ENCODE data around the gene C3orf80. TPM values are rescaled to one million over a fixed set of nuclear protein-coding genes. Genes with fewer than 3 reads are reported as not detected.
"Not testable (repeated sequence)": the region's sequence is repeated elsewhere in the genome, so short reads cannot be mapped to it uniquely, and the experiment has no call there.

The C3orf80 gene
- total RNA-seq (3.6 and 4.1 TPM in 2 replicates), polyA plus RNA-seq (1.1 and 3.8 TPM in 2 replicates)

GRCh38 chr3:160225176-160226025 lies at the start of gene C3orf80:
Gene C3orf80, plus strand, starts transcription at chr3:160225422. Its CDS starts 214 bp downstream, at chr3:160225636.
- DNase-seq (ENCODE audit: low read depth in 1 of 2, low spot score in 1 of 2): peak; percentile 48 to 79
- no peak for TF ChIP-seq CTCF (IDR thresholded peaks at IDR 0.05; ENCODE audit: low read depth, low read length)

GRCh38 chr3:160176923-160177322 lies 48.3 kb upstream of the C3orf80 start:
- no peaks in the 10 kb centered on the region for H3K4me1 ChIP-seq (ENCODE audit: low read depth)
- no peak for DNase-seq (ENCODE audit: low read depth in 1 of 2, low spot score in 1 of 2)
- H3K27me3 ChIP-seq: no peaks in the 10 kb centered on the region
- no peak overlapping the region for H3K4me3 ChIP-seq
- H3K36me3 ChIP-seq: no peaks in the 10 kb centered on the region
- TF ChIP-seq CTCF (IDR thresholded peaks at IDR 0.05; ENCODE audit: low read depth, low read length): no peak
- no peak overlapping the region for H3K27ac ChIP-seq
- no peaks in the 10 kb centered on the region for H3K9me3 ChIP-seq (ENCODE audit: low read depth)

More at GRCh38 chr3:160225176-160226025, at the start of gene C3orf80:
- Histone ChIP-seq H3K4me3 (peak within 1 kb of the TSS; percentile 72), H3K9me3 (ENCODE audit: low read depth) (no peaks in the 10 kb centered on the region), H3K27ac (no peak within 1 kb of the TSS), H3K36me3 (no peaks in the 10 kb centered on the region), H3K4me1 (ENCODE audit: low read depth) (no peaks in the 10 kb centered on the region), H3K27me3 (peaks cover 23% of the 10 kb centered on the region)

DNA sequence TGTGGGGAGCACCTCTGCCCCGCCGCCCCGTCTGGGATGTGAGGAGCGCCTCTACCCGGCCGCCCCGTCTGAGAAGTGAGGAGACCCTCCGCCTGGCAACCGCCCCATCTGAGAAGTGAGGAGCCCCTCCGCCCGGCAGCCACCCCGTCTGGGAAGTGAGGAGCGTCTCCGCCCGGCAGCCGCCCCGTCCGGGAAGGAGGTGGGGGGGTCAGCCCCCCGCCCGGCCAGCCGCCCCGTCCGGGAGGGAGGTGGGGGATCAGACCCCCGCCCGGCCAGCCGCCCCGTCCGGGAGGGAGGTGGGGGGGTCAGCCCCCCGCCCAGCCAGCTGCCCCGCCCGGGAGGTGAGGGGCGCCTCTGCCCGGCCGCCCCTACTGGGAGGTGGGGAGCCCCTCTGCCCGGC lies 46.6 kb upstream of the C3orf80 start:
- not testable (repeated sequence) for DNase-seq (ENCODE audit: low read depth in 1 of 2, low spot score in 1 of 2); H3K27ac ChIP-seq; H3K27me3 ChIP-seq; H3K4me1 ChIP-seq (ENCODE audit: low read depth); H3K4me3 ChIP-seq; H3K9me3 ChIP-seq (ENCODE audit: low read depth); H3K36me3 ChIP-seq

DNA sequence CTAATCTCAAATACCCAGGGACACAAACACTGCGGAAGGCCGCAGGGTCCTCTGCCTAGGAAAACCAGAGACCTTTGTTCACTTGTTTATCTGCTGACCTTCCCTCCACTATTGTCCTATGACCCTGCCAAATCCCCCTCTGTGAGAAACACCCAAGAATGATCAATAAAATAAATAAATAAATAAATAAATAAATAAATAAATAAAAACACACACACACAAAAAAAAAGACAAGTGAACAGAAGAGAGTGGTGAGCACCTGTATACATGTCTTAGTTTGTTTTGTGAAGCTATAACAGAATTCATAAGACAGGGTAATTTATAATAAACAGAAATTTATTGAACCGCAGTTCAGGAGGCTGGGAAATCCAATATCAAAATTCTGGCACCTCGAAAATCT lies 45.8 kb upstream of the C3orf80 start:
- H3K27me3 ChIP-seq; H3K36me3 ChIP-seq; H3K4me1 ChIP-seq (ENCODE audit: low read depth); H3K4me3 ChIP-seq; H3K9me3 ChIP-seq (ENCODE audit: low read depth); H3K27ac ChIP-seq; DNase-seq (ENCODE audit: low read depth in 1 of 2, low spot score in 1 of 2): not testable (repeated sequence)

GRCh38 chr3:160179906-160180305 lies 45.3 kb upstream of the C3orf80 start:
- Histone ChIP-seq H3K36me3 (no peaks in the 10 kb centered on the region), H3K9me3 (ENCODE audit: low read depth) (no peaks in the 10 kb centered on the region), H3K4me1 (ENCODE audit: low read depth) (peaks cover 5% of the 10 kb centered on the region), H3K4me3 (no peak overlapping the region), H3K27me3 (no peaks in the 10 kb centered on the region), H3K27ac (no peak overlapping the region)
- TF ChIP-seq CTCF (IDR thresholded peaks at IDR 0.05; ENCODE audit: low read depth, low read length): no peak
- DNase-seq (ENCODE audit: low read depth in 1 of 2, low spot score in 1 of 2): no peak

- Histone ChIP-seq H3K36me3 (no peaks in the 10 kb centered on the region), H3K27me3 (no peaks in the 10 kb centered on the region), H3K4me3 (no peak overlapping the region), H3K27ac (no peak overlapping the region), H3K9me3 (ENCODE audit: low read depth) (no peaks in the 10 kb centered on the region), H3K4me1 (ENCODE audit: low read depth) (peaks cover 10% of the 10 kb centered on the region)
- DNase-seq (ENCODE audit: low read depth in 1 of 2, low spot score in 1 of 2): peak in 1 of 2 donors; percentile 60
- no peak for TF ChIP-seq CTCF (IDR thresholded peaks at IDR 0.05; ENCODE audit: low read depth, low read length)
These were observed 44.5 kb upstream of the C3orf80 start for GRCh38 chr3:160180581-160181216.

Measured in cardiac muscle cell (in vitro differentiated cells and primary cell).